ENCODE results near the gene SYCP3. TPM values are rescaled to one million over a fixed set of nuclear protein-coding genes. Genes with fewer than 3 reads are reported as not detected.

SYCP3 gene
- total and polyA plus RNA-seq, 2 of the 13 experiments (the other 11 are each of a cell fraction or from before 2014, with no cell fraction given), result not detected

DNA sequence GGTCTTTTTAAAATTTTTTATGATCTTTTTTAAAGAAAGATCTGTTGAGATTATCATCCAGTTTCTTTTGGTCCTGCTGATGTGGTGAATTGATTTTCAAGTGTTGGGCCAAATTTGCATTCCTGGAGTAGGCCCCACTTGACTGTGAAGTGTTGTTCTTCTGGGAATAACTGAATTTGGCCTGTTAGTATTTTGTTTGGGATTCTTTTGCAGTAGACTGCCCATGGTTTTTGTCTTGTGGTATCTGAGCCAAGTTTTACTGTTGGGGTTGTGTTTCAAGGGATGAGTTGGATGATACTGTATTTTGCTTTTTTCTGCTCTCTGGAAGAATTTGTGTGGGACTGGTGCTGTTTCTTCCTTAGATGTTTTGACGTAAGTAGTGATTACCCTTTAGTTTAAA is 4.0 kb upstream of the SYCP3 start (continued):
- TF ChIP-seq ZNF589 (CRISPR knock-in tag; conservative IDR thresholded peaks at IDR 0.05) (no peak), NFKBIZ (CRISPR knock-in tag; IDR thresholded peaks at IDR 0.05) (no peak), ZNF674 (CRISPR knock-in tag; IDR thresholded peaks at IDR 0.05; ENCODE audit: low read depth) (no peak), ZKSCAN5 (CRISPR knock-in tag; IDR thresholded peaks at IDR 0.05) (no peak)
- TF ChIP-seq, protein P1, sequence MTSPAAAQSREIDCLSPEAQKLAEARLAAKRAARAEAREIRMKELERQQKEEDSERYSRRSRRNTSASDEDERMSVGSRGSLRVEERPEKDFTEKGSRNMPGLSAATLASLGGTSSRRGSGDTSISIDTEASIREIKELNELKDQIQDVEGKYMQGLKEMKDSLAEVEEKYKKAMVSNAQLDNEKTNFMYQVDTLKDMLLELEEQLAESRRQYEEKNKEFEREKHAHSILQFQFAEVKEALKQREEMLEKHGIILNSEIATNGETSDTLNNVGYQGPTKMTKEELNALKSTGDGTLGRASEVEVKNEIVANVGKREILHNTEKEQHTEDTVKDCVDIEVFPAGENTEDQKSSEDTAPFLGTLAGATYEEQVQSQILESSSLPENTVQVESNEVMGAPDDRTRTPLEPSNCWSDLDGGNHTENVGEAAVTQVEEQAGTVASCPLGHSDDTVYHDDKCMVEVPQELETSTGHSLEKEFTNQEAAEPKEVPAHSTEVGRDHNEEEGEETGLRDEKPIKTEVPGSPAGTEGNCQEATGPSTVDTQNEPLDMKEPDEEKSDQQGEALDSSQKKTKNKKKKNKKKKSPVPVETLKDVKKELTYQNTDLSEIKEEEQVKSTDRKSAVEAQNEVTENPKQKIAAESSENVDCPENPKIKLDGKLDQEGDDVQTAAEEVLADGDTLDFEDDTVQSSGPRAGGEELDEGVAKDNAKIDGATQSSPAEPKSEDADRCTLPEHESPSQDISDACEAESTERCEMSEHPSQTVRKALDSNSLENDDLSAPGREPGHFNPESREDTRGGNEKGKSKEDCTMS (CRISPR knock-in tag; conservative IDR thresholded peaks at IDR 0.05), result no peak

GRCh38 chr12:101740980-101741379 is 1.7 kb upstream of the SYCP3 start:
- no peaks in the 10 kb centered on the region for H3K27me3 ChIP-seq (ENCODE audit: control insufficient read depth in 1 of 2, insufficient read depth in 2 of 2, low read length in 2 of 2)
- WGBS (ENCODE audit: low lambda C conversion rate), result 94% methylated on average over 5 of the region's 5 CpGs
- FAIRE-seq (no peak), ATAC-seq (no peak), DNase-seq (ENCODE audit: low spot score) (no peak)
- no peak overlapping the region for H3K4me3 ChIP-seq (replicated peaks in 1 of 3; ENCODE audit: insufficient read depth in 1 of 3, low read depth in 2 of 3, low read length in 3 of 3)
- intact Hi-C loops (cut with micrococcal nuclease; ENCODE audit: unreplicated experiment), result no loop called here
- H3K79me2 ChIP-seq (ENCODE audit: insufficient read depth, low read length), result no peaks in the 10 kb centered on the region
- no peaks in the 10 kb centered on the region for H3K4me1 ChIP-seq (ENCODE audit: insufficient read depth, low read length)
- H3K9ac ChIP-seq (ENCODE audit: insufficient read depth, low read depth, low read length), result no peak overlapping the region
- no peak overlapping the region for H2AFZ ChIP-seq (ENCODE audit: low read length)
- no peak overlapping the region for H3K27ac ChIP-seq (ENCODE audit: extremely low read length, insufficient read depth, low read length)
- H4K20me1 ChIP-seq (ENCODE audit: insufficient read depth, low read length), result no peaks in the 10 kb centered on the region
- in situ Hi-C loops (cut with HindIII; ENCODE audit: extremely low pct_ligation_motif_present, low pct_unique_long_range_greater_than_20kb), result no loop called here
- ChIA-PET POLR2A (no interaction called here), CTCF (ENCODE audit: low intra/inter-chr PET ratio, low total read pairs) (no interaction called here)
- TF ChIP-seq POLR2A (IDR thresholded peaks at IDR 0.05; ENCODE audit: insufficient read depth in 1 of 2, low read depth in 2 of 2, low read length in 2 of 2) (peak in 1 of 2 experiments; percentile 5; a peak in 1 of 4 replicates), ZFP82 (CRISPR knock-in tag; IDR thresholded peaks at IDR 0.05; ENCODE audit: borderline replicate concordance) (no peak)
- H3K4me2 ChIP-seq (ENCODE audit: low read depth, low read length), result no peak overlapping the region
- H3K9me3 ChIP-seq (ENCODE audit: low read length), result no peaks in the 10 kb centered on the region
- no TSS peak for BruUV-seq (replicated peaks)
- peaks cover 17 to 44% of the 10 kb centered on the region in 2 experiments for H3K36me3 ChIP-seq (replicated peaks in 1 of 2; ENCODE audit: control insufficient read depth in 1 of 2, insufficient read depth in 2 of 2, low read length in 2 of 2)
